Glutamatergic neuron (in vitro differentiated cells): ENCODE results near the gene GLI3. TPM values are rescaled to one million over a fixed set of nuclear protein-coding genes. Genes with fewer than 3 reads are reported as not detected.

Experiments
- DNase-seq: peaks from one replicate; pipeline ENCODE4 v3.0.0; 2022
- H3K27ac Mint-ChIP-seq: one replicate; pipeline ENCODE4 v1.8.0; 2020; ENCODE audit warnings: mild to moderate bottlenecking, mixed read lengths, inconsistent platforms; ENCODE audit not compliant: unreplicated experiment
- H3K27me3 Mint-ChIP-seq: one replicate; pipeline ENCODE4 v1.8.0; 2020; ENCODE audit warnings: mild to moderate bottlenecking, moderate library complexity, mixed read lengths, inconsistent platforms; ENCODE audit not compliant: unreplicated experiment
- H3K36me3 Mint-ChIP-seq: one replicate; pipeline ENCODE4 v1.8.0; 2020; ENCODE audit warnings: mild to moderate bottlenecking, mixed read lengths, inconsistent platforms; ENCODE audit not compliant: unreplicated experiment
- H3K4me1 Mint-ChIP-seq: one replicate; pipeline ENCODE4 v1.8.0; 2020; ENCODE audit warnings: mild to moderate bottlenecking, low read depth, mixed read lengths, inconsistent platforms; ENCODE audit not compliant: unreplicated experiment
- H3K4me3 Mint-ChIP-seq: one replicate; pipeline ENCODE4 v1.8.0; 2020; ENCODE audit warnings: mild to moderate bottlenecking, mixed read lengths, inconsistent platforms; ENCODE audit not compliant: unreplicated experiment
- H3K9me3 Mint-ChIP-seq: one replicate; pipeline ENCODE4 v1.8.0; 2020; ENCODE audit warnings: mild to moderate bottlenecking, moderate library complexity, mixed read lengths, inconsistent platforms; ENCODE audit not compliant: unreplicated experiment
- CTCF ChIP-seq: fragments of 200-600 bp; sonication (generic); IDR thresholded peaks from one replicate; pipeline ENCODE4 v1.5.0; 2021; ENCODE audit not compliant: partially characterized antibody, unreplicated experiment
- total RNA-seq: library from RNA; stranded (reverse); fragmentation: NEBNext Ultra II Directional; extraction: Animal tissue kit (Norgen Biotek cat#: 25700); gene quantifications from one replicate; pipeline ENCODE4 v1.2.1, GENCODE V29; 2021; ENCODE audit not compliant: unreplicated experiment

The GLI3 gene
- total RNA-seq, 1 donor from 2014 or later: 2.9 TPM

DNA sequence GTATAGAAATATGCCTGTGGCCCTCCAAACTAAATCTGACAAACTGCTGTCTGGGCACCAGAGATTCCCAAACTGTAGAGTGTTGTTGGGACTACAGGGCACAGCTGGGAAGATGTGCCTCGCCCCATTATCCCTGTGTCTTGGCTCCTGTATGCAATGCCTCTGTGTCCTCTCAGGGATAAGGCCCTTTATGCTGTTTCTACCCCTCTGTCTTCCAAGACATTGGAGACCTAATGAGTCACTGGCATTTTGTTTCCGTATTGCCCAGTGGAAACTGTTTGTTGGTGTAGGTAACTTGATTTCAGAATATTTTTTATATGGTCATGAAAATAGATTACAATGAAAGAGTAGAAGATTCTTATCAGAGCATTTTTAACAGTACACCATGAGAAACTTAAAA lies 183.2 kb downstream of the GLI3 start:
- H3K4me3 Mint-ChIP-seq: no peak overlapping the region
- TF ChIP-seq CTCF: no peak
- no peaks in the 10 kb centered on the region for H3K9me3 Mint-ChIP-seq
- H3K36me3 Mint-ChIP-seq: no peaks in the 10 kb centered on the region
- peaks cover 14% of the 10 kb centered on the region for H3K4me1 Mint-ChIP-seq
- peaks cover 3% of the 10 kb centered on the region for H3K27me3 Mint-ChIP-seq
- H3K27ac Mint-ChIP-seq: no peak overlapping the region
- DNase-seq: no peak

GRCh38 chr7:42049761-42050160 lies 187.2 kb downstream of the GLI3 start:
- DNase-seq: no peak
- TF ChIP-seq CTCF: no peak
- H3K27ac Mint-ChIP-seq: no peak overlapping the region
- H3K36me3 Mint-ChIP-seq: no peaks in the 10 kb centered on the region
- no peak overlapping the region for H3K4me3 Mint-ChIP-seq
- H3K27me3 Mint-ChIP-seq: no peaks in the 10 kb centered on the region
- peaks cover 4% of the 10 kb centered on the region for H3K4me1 Mint-ChIP-seq
- peaks cover 2% of the 10 kb centered on the region for H3K9me3 Mint-ChIP-seq

DNA sequence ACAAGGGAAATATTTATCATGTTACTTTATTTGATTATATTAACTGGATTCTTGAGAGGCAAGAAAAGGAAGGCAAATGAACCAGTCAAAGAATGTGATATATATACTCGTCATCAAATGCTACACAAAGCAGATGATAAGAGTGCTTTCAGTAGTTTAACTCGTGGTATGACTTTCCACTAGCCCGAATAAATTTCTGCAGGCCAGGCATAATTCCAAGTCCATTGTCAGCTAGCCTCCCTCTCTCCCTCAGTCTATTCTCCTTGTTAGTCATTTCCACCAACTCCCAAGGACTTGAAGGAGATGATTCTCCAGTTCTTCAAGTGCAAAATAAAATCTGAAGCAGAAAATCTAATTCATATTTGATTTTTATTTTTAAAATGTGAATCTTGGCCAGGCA lies 190.5 kb downstream of the GLI3 start:
- H3K4me1 Mint-ChIP-seq: peaks cover 4% of the 10 kb centered on the region
- no peak for TF ChIP-seq CTCF

GRCh38 chr7:42045961-42046360 lies 191.0 kb downstream of the GLI3 start:
- Mint-ChIP-seq H3K27ac (no peak overlapping the region), H3K36me3 (no peaks in the 10 kb centered on the region), H3K4me3 (no peak overlapping the region), H3K4me1 (peaks cover 4% of the 10 kb centered on the region), H3K9me3 (peaks cover 2% of the 10 kb centered on the region), H3K27me3 (no peaks in the 10 kb centered on the region)
- TF ChIP-seq CTCF: no peak
- DNase-seq: no peak

More for the DNA sequence above, 190.5 kb downstream of the GLI3 start:
- Mint-ChIP-seq H3K9me3 (peaks cover 2% of the 10 kb centered on the region), H3K27ac (no peak overlapping the region), H3K27me3 (no peaks in the 10 kb centered on the region), H3K36me3 (no peaks in the 10 kb centered on the region), H3K4me3 (no peak overlapping the region)
- no peak for DNase-seq

- DNase-seq: no peak
- H3K27me3 Mint-ChIP-seq: no peaks in the 10 kb centered on the region
- TF ChIP-seq CTCF: no peak
- no peaks in the 10 kb centered on the region for H3K9me3 Mint-ChIP-seq
- H3K27ac Mint-ChIP-seq: no peak overlapping the region
- H3K4me1 Mint-ChIP-seq: no peaks in the 10 kb centered on the region
- H3K36me3 Mint-ChIP-seq: no peaks in the 10 kb centered on the region
- H3K4me3 Mint-ChIP-seq: no peak overlapping the region
Measured at GRCh38 chr7:42039921-42040320, 197.1 kb downstream of the GLI3 start.
